ENCODE data around the gene KLF16.
A peak's percentile ranks its signal among the peaks of the same experiment; 100 is the strongest.
"Not testable (repeated sequence)": the region's sequence is repeated elsewhere in the genome, so short reads cannot be mapped to it uniquely, and the experiment has no call there.

The KLF16 gene

DNA sequence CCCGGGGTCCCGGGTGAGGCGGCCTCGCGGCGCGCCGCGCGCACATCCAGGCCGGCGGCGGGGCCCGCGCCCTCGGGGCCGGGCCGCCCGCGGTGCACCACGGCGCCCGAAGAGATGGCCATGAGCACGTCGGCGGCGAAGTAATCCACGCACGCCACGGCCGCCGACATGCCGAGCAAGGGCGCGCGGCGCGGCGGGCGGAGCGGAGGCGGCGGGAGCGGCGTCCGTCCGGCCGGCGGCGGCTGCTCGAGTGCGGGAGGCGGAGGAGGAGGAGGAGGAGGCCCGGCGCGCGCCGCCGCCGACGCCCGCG, at the start of gene KLF16:
Gene KLF16 (minus strand): TSS at position 252 of the 310 bp plus-strand sequence. CDS start 82 bp downstream, at position 170.
- peak within 1 kb of the TSS; percentile 62 for H3K4me3 ChIP-seq (ENCODE audit: low read depth, low read length)

DNA sequence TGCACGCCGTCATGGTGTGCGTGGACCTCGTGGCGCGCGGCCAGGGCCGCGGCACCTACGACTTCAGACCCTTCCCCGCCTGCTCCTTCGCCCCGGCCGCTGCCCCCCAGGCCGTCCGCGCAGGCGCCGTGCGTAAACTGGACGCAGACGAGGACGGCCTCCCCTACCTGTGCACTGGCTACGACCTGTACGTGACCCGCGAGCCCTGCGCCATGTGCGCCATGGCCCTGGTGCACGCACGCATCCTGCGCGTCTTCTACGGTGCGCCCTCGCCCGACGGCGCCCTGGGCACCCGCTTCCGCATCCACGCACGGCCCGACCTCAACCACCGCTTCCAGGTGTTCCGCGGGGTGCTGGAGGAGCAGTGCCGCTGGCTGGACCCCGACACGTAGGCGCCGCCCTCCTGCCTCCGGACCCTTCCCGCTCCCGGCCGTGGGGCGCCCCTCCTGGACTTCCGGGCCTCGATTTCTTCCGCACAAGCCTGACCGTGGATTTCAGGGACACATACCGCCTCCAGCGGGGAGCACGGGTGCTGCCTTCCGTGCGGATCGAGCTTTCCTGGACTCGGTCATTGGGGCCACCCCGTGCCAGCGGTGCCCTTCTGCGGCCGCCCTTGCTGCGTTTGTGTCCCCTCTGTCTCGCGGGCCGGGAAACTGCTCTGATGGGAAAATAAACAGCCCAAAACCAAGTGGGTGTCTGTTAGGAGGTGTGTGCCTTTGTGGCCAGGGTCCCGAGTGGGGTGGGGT, 49.6 kb upstream of the KLF16 start:
- no peak overlapping the region for H3K4me3 ChIP-seq (ENCODE audit: low read depth, low read length)

DNA sequence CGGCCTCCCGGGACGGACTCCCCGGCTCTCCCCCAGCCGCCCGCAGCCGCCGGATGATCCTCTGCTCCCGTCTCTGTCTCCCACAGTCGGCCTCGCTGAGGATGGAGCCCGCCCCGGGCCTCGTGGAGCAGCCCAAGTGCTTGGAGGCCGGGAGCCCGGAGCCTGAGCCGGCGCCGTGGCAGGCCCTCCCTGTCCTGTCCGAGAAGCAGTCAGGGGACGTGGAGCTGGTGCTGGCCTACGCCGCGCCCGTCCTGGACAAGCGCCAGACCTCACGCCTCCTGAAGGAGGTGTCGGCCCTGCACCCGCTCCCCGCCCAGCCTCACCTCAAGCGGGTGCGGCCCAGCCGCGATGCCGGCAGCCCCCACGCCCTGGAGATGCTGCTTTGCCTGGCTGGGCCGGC, 48.6 kb upstream of the KLF16 start:
- no peak overlapping the region for H3K4me3 ChIP-seq (ENCODE audit: low read depth, low read length)

DNA sequence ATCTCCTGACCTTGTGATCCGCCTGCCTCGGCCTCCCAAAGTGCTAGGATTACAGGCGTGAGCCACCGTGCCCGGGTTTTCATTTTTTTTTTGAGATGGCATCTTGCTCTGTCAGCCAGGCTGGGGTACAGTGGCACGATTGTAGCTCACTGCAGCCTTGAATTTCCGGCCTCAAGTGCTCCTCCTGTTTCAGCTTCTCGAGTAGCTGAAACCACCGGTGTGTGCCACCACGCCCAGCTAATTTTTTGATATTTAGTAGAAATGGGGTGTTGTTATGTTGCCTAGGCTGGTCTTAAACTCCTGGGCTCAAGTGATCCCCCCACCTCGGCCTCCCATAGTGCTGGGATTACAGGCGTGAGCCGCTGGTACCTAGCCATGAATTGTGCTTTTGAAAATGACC, 47.7 kb upstream of the KLF16 start:
- H3K4me3 ChIP-seq (ENCODE audit: low read depth, low read length), result no peak overlapping the region

DNA sequence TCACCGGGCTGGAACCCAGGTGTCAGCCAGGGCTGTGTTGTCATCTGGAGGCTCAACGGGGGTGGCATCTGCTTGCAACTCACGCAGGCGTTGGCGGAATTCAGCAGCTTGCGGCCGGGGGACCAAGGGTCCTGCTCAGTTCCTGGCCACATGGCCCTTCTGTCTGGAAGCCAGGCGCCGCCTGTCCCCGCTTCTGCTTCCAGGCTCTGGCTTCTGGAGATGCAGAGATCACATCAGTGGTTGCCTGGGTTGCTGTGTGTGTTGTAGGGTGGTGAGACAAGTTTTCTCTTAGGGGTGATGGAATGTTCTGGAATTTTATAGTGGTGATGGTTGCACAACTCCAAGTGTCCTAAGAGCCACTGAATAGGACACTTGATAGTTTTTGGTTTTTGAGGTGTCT, 46.8 kb upstream of the KLF16 start:
- H3K4me3 ChIP-seq (ENCODE audit: low read depth, low read length), result no peak overlapping the region

DNA sequence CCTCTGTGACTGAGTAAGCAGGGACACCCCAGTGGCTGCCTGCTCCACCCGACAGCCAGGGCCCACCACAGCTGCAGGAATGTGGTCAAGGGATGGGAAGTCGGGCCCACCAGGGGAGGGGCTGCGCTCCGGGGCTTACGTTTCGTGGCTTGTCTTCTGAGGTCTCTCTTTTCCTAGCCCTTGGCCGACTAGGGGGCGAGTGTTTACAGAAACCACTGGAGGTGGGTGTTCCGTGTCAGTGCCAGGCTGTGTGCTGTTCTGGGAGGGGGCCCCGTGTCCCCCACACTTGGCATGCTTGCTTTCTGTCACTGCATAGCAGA, 46.3 kb upstream of the KLF16 start:
- H3K4me3 ChIP-seq (ENCODE audit: low read depth, low read length), result no peak overlapping the region

DNA sequence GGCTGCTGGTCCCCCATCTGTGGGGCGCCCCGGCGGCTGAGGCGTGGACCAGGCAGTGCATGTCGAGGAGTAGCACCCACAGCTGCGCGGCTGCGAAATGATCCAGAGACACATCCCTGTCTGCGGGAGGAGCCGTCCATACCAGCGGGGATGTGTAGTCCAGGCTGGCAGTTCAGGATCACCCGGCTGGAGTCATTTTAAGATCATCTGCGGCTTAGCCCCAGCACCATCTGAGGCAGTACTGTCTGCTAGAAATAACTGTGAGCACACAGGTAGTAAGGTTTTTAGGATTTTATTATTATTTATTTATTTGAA, 44.9 kb upstream of the KLF16 start:
- H3K4me3 ChIP-seq (ENCODE audit: low read depth, low read length), result no peak overlapping the region

DNA sequence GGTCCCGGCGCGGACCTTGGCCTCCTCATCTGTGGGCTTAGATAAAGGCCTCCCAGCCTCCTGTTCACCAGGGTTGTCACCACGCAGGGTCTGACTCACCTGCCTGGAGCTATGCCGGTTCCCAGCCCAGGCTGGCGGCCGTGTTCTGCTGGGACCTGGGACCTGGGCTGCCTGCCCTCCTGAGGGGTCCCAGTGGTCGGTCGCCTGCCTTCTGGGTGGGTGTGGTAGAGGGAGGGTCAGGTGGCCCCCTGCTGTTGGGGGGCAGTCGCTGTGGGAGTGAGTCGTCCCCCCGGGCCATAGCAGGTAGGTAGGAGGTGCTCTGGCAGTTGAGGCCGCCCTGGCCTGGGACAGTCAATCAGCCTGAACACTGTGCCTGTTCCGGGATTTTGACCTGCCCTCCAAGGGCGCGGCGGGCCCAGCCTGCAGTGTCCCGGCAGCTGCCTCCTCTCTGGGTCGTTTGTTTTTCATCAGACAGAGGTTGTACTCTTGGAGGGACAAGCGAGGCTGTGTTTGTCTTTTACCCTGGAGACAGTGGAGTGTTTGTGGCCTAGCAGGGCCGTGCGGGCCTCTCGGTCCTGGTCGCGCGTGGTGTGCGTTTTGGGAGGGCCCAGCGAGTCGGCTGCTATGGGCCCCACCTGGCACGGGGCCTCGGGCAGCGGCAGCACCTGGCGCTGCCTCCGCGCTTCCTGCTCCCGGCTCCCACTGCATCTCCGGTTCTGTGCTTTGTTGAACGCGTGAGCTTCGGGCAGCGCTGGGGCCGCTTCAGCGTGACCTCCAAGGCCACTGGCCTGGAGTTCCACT, 44.4 kb upstream of the KLF16 start:
- H3K4me3 ChIP-seq (ENCODE audit: low read depth, low read length), result no peak overlapping the region

DNA sequence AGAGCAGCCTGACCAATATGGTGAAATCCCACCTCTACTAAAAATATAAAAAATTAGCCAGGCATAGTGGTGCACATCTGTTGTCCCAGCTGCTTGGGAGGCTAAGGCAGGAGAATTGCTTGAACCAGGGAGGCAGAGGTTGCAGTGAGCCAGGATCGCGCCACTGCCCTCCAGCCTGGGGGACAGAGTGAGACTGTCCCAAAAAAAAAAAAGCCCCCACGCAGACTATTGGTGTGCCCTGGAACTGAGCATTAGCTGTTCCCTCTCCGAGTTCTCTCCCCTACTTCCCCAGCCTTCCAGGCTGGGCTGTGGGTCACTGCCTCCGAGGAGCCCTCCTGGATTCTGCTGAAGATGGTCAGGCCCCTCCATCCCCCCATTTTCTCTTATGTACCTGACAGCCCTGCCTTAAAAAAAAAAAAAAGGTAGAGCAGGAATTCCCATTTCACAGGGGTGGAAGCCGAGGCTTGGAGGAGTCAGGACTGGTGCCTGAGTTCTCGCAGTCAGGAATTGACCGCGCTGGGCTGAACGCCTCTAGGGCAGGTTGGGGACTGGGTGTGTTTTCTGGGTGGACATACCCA, 43.7 kb upstream of the KLF16 start:
- H3K4me3 ChIP-seq (ENCODE audit: low read depth, low read length), result no peak overlapping the region

DNA sequence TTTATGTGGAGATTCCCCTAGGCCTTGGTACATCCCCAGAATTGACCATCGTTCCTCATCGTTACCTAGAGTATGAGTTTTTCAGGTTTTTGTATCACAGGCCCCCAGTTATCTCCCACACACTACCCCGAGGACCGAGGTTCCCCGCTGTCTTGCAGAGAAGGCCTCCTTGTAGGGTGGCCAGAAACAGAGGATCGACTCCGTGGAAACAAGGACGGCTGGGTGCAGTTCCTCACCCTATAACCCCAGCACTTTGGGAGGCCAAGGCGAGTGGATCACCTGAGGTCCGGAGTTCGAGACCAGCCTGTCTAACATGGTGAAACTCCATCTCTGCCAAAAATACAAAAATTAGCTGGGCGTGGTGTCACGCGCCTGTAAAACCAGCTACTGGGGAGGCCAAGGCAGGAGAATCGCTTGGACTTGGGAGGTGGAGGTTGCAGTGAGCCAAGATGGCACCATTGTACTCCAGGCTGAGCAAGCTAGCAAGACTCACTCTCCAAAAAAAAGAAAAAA, 42.5 kb upstream of the KLF16 start:
- peak overlapping the region; percentile 40 for H3K4me3 ChIP-seq (ENCODE audit: low read depth, low read length)

DNA sequence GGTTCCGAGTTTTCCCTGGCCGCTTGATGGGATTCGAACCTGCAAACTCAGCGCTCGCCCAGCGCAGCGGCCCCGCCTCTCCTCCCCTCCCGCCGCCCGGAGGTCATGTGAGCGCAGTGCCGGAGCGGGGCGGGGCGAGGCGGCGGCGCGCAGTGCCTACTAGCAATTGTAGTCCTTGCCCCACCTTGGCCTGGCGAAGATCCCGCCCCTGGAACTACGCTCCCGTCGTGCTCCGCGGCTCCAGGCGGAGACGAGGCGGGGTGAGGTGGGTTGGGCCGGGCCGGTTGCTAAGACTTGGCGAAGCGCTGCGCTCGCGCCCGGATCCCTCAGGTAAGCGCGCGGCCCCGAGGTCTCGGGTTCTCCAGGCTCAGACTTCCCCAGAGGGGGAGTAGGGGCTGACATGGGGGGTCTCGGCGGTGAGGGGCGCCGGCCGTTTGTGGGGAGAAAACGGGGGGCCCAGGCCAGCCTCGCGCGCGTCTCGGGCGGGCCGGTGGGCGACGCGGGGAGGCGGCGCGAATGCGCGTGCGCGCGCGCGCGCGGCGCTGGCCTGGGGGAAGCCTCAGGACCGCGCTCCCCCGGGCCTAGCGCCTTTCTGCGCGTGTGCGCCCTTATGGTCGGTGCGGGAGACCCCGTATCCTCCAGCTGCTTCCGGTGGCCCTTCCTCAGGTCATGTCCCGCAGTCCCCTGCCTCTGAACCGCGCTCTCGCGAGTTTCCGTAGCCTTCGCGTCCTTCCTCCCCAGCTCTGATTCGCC, 41.9 kb upstream of the KLF16 start, which contains the start of the genes ADAT3 and SCAMP4:
Gene ADAT3 (plus strand): TSS at position 290 of the 753 bp plus-strand sequence. CDS start 6,649 bp downstream, outside the sequence.
Gene SCAMP4 (plus strand): TSS at position 290 of the 753 bp plus-strand sequence. CDS start 9,621 bp downstream, outside the sequence.
- peak within 1 kb of the TSS; percentile 40 for H3K4me3 ChIP-seq (ENCODE audit: low read depth, low read length)

DNA sequence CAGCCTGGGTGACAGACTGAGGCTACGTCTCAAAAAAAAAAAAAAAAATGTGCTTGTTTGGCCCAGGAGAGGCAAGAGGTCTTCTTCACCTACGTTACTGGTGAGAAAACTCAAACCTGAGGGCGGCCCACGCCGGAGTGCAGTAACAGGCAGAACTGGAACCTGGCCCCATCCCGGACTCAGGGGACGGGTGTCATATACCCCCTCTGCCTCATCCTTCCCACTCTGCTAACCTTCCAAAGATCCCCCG, 41.4 kb upstream of the KLF16 start:
- peak overlapping the region; percentile 18 for H3K4me3 ChIP-seq (ENCODE audit: low read depth, low read length)

DNA sequence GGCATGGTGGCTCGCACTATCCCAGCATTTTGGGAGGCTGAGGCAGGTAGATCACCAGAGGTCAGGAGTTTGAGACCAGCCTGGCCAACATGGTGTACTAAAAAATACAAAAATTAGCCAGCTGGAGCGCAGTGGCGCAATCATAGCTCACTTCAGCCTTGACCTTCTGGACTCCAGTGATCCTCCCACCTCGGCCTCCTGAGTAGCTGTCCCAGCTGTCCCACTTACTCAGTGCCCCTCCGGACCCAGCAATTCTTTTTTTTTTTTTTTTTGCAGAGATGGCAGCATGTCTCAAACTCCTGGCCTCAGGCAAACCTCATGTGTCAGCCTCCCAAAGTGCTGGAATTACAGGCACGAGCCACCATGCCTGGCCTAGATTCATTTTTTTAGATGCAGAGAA, 39.5 kb upstream of the KLF16 start:
- H3K4me3 ChIP-seq (ENCODE audit: low read depth, low read length), result no peak overlapping the region

DNA sequence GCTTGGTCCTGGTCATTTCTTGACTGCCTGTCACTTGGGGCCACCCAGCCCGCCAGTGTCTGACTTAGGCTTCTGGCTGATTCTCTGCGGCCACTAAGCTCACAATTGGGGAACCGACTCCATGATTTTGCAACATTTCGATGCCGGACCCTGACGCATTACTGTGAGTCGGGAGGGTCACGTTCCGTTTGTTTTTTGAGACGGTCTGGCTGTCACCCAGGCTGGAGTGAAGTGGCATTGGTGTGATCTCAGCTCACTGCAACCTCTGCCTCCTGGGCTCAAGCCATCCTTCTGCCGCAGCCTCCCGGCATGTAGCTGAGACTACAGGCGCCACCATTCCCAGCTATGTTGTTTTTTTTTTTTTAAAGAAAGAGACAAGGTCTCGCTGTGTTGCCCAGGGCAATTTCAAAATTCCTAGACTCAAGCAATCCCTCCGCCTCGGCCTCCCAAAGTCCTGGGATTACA, 38.6 kb upstream of the KLF16 start:
- no peak overlapping the region for H3K4me3 ChIP-seq (ENCODE audit: low read depth, low read length)

DNA sequence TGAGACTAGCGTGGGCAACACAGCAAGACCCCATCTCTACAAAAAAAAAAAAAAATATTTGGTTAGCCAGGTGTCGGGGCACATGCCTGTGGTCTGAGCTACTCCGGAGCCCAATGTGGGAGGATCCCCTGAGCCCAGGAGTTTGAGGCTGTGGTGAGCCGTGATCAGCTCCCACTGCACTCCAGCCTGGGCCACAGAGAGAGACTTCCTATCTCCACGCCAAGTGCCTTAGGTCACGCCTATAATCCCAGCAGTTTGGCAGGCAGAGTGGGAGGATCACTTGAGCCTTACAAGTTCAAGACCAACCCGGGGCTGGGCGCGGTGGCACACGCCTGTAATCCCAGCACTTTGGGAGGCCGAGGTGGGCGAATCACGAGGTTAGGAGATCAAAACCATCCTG, 33.1 kb upstream of the KLF16 start:
- no peak overlapping the region for H3K4me3 ChIP-seq (ENCODE audit: low read depth, low read length)

DNA sequence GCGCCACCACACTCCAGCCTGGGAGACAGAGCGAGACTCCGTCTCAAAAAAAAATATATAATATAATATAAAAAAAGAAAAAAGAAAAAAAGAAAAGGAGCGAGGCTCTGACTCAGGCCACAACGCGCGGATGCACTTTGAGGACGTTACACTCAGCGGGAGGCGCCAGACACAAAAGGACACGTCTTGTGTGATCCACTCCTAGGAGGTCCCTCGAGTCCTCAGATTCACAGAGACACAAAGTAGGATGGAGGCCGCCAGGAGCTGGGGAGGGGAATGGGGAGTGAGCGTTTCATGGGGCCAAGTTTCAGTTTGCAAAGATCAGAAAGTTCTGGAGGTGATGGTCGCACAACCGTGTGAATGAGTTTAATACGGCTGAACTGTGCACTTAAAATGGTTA, 30.4 kb upstream of the KLF16 start:
- no peak overlapping the region for H3K4me3 ChIP-seq (ENCODE audit: low read depth, low read length)

DNA sequence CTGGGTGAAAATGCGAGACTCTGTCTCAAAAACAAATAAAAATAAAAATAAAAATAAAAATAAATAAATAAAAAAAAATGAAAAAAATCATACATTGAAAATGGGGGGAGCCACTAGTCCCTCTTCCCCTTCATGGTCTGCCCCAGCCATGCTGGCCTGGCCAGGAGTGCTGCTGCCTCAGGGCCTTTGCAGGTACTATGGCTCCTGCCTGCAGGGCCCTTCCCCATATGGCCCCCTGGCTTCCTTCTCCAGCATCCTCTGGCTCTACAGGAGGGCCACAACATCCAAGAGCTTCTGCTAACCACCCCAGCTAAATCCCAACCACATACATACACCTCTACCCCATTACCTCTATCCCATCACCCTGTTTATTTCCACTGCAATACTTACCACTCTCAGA, 26.5 kb upstream of the KLF16 start:
- no peak overlapping the region for H3K4me3 ChIP-seq (ENCODE audit: low read depth, low read length)

DNA sequence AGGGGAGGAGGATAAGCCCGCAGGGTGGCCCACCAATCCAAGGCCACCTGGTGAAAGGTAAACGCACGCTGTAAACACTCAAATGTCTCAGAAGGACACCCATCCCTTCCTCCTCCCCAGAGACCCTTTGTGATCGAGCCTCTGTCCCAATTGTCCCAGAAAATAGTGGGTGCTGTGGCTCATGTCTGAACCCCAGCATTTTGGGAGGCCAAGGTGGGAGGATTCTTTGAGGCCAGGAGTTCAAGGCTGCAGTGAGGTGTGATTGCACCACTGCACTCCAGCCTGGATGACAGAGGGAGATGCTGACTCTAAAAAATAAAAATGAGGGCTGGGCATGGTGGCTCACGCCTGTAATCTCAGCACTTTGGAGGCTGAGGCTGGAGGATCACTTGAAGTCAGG, 25.0 kb upstream of the KLF16 start:
- no peak overlapping the region for H3K4me3 ChIP-seq (ENCODE audit: low read depth, low read length)

DNA sequence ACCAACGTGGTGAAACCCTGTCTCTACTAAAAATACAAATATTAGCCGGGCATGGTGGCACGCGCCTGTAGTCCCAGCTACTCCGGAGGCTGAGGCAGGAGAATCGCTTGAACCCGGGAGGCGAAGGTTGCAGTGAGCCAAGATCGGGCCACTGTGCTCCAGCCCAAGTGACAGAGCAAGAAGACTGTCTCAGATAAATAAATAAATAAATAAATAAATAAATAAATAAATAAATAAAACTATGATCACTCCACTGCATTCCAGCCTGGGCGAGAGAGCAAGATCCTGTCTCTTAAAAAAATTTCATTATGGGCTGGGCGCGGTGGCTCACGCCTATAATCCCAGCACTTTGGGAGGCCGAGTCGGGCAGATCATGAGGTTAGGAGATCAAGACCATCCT, 23.0 kb upstream of the KLF16 start:
- not testable (repeated sequence) for H3K4me3 ChIP-seq (ENCODE audit: low read depth, low read length)

DNA sequence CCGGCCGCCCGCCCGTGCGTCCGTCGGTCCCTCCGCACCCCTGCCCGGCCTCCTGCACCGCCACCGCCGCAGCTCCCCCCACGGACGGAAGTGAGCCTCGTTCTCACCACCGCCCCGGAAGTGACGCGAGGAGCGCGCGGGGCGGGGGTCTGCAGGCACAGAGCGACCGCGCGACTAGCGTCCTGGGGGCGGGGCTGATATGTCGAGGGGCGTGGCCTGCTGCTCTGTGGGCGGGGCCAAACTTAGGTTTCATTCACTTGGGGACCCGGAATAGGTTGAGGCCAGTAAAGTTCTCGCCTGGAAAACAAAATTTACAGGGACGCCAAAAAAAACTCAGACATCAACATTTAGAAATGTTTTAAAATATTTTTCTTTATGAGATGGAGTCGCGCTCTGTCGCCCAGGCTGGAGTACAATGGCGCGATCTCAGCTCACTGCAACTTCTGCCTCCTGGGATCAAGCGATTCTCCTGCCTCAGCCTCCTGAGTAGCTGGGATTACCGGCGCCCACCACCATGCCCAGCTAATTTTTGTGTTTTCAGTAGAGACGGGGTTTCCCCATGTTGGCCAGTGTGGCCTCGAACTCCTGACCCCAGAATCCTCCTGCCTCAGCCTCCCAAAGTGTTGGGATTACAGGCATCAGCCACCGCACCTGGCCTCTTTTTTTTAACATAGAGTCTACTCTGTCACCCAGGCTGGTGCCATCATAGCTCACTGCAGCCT, 22.2 kb upstream of the KLF16 start, which contains the start of gene ABHD17A:
Gene ABHD17A (minus strand): TSS at position 99 of the 722 bp plus-strand sequence. CDS start 3,930 bp downstream, outside the sequence.
- H3K4me3 ChIP-seq (ENCODE audit: low read depth, low read length), result peak within 1 kb of the TSS; percentile 85
